A549 (cell line): Measurements from ENCODE around the gene PSMD5. TPM values are rescaled to one million over a fixed set of nuclear protein-coding genes. Genes with fewer than 3 reads are reported as not detected.

ENCODE experiments used
- ATAC-seq, 2 experiments: fragments of 200-7000 bp in 1 of 2; fragments of >200 bp in 1 of 2; cut with Nextera tagmentation in 1 of 2; cut with Tn5 transposase in 1 of 2; 3 replicates each; pipeline versions ENCODE4 v1.8.0 to v1.9.1; 2018 to 2020; ENCODE audit warnings: mild to moderate bottlenecking in 1 of 2, moderate library complexity in 1 of 2
- CTCF ChIA-PET: fragments of 300-600 bp; sonication (Branson Sonifier 250); formaldehyde crosslinking; extraction: SDS; loops from one replicate; lab custom pipeline; 2021; ENCODE audit warnings: antibody characterized with exemption, inconsistent platforms; lab: Yijun Ruan, JAX
- POLR2A ChIA-PET: fragments of 350-600 bp; formaldehyde crosslinking; extraction: SDS; loops from one replicate; lab custom pipeline; 2021; ENCODE audit warnings: antibody characterized with exemption, inconsistent platforms; lab: Yijun Ruan, JAX
- DNase-seq, 2 experiments: peaks; one replicate each; pipeline versions ENCODE4 v3.0.0 to v3.0.0-alpha.2; 2011 to 2016; ENCODE audit warnings: low read depth in 1 of 2, low spot score in 1 of 2
- FAIRE-seq: peaks from 2 replicates; lab custom pipeline; 2011; peaks lifted over from hg19 to GRCh38; lab: Jason Lieb, UNC
- H3K27ac ChIP-seq, 2 experiments: fragments of >200 bp; sonication (Bioruptor Twin); formaldehyde crosslinking; 3 replicates each; pipeline ENCODE4 v1.5.1; 2016 to 2017
- H3K4me1 ChIP-seq: fragments of >200 bp; sonication (Bioruptor Twin); formaldehyde crosslinking; 3 replicates; pipeline ENCODE4 v1.6.1; 2016
- H3K4me2 ChIP-seq: fragments of >200 bp; sonication (Bioruptor Twin); formaldehyde crosslinking; 3 replicates; pipeline ENCODE4 v1.6.1; 2016
- H3K4me3 ChIP-seq: fragments of >200 bp; sonication (Bioruptor Twin); formaldehyde crosslinking; 3 replicates; pipeline ENCODE4 v1.5.1; 2016
- H3K9me3 ChIP-seq: fragments of >200 bp; sonication (Bioruptor Twin); formaldehyde crosslinking; 3 replicates; pipeline ENCODE4 v1.6.1; 2016
- BCL3 ChIP-seq: fragments of >200 bp; sonication (Bioruptor Twin); formaldehyde crosslinking; IDR thresholded peaks from 3 replicates; pipeline ENCODE4 v1.6.1; 2016
- CEBPB ChIP-seq, 2 experiments: fragments of >200 bp in 1 of 2; sonication (Bioruptor Twin) in 1 of 2; formaldehyde crosslinking in 1 of 2; IDR thresholded peaks; 2 replicates each; pipeline ENCODE4 v1.6.1; 2012 to 2016
- ESRRA ChIP-seq: fragments of 150-350 bp; IDR thresholded peaks from 2 replicates; pipeline ENCODE4 v1.6.1; 2014; ENCODE audit warnings: mild to moderate bottlenecking, low read length, borderline replicate concordance
- FOSL2 ChIP-seq, 2 experiments: fragments of 450-650 bp in 1 of 2; fragments of >200 bp in 1 of 2; sonication (Bioruptor Twin) in 1 of 2; formaldehyde crosslinking; IDR thresholded peaks; 2 replicates each; pipeline versions ENCODE4 v1.5.0 to v1.6.1; 2016 to 2020; ENCODE audit warnings: mild to moderate bottlenecking in 1 of 2, moderate library complexity in 1 of 2
- FOXS1 ChIP-seq: fragments of 250-450 bp; sonication (Bioruptor Pico); IDR thresholded peaks from 2 replicates; pipeline ENCODE4 v1.5.0; 2020; ENCODE audit warnings: mild to moderate bottlenecking, moderate library complexity
- HDAC2 ChIP-seq: fragments of 200-600 bp; sonication (generic); IDR thresholded peaks from 2 replicates; pipeline ENCODE4 v1.6.1; 2016
- HOXA7 ChIP-seq: fragments of 250-450 bp; sonication (Bioruptor Pico); IDR thresholded peaks from 2 replicates; pipeline ENCODE4 v1.5.0; 2020; ENCODE audit warnings: mild to moderate bottlenecking, moderate library complexity
- HOXB5 ChIP-seq: fragments of 250-450 bp; sonication (Bioruptor Pico); IDR thresholded peaks from 2 replicates; pipeline ENCODE4 v1.5.0; 2020; ENCODE audit warnings: mild to moderate bottlenecking, moderate library complexity
- KDM5A ChIP-seq: fragments of 200-600 bp; sonication (generic); IDR thresholded peaks from 2 replicates; pipeline ENCODE4 v1.6.1; 2016; ENCODE audit warnings: antibody characterized with exemption, mild to moderate bottlenecking
- NFE2L2 ChIP-seq: fragments of 150-350 bp; conservative IDR thresholded peaks from 2 replicates; pipeline ENCODE4 v1.6.1; 2014; ENCODE audit warnings: low read length
- NR3C1 ChIP-seq: fragments of >200 bp; sonication (Bioruptor Twin); formaldehyde crosslinking; IDR thresholded peaks from 3 replicates; pipeline ENCODE4 v1.6.1; 2017
- PBX3 ChIP-seq: IDR thresholded peaks from 2 replicates; pipeline ENCODE4 v1.6.1; 2012
- PHF8 ChIP-seq: fragments of 200-600 bp; sonication (generic); IDR thresholded peaks from 2 replicates; pipeline ENCODE4 v1.6.1; 2016; ENCODE audit warnings: low read depth, mild to moderate bottlenecking, antibody characterized with exemption, moderate library complexity, borderline replicate concordance
- POLR2A ChIP-seq: IDR thresholded peaks from 2 replicates; pipeline ENCODE4 v1.6.1; 2012; ENCODE audit warnings: mild to moderate bottlenecking, low read length
- POLR2AphosphoS2 ChIP-seq: conservative IDR thresholded peaks from 2 replicates; pipeline ENCODE4 v1.6.1; 2012; ENCODE audit warnings: low read length, improper control_type of control experiment, inconsistent platforms
- RARB ChIP-seq: fragments of 250-450 bp; sonication (Bioruptor Pico); IDR thresholded peaks from 2 replicates; pipeline ENCODE4 v1.8.0; 2021; ENCODE audit warnings: mild to moderate bottlenecking, moderate library complexity
- SMC3 ChIP-seq: fragments of >200 bp; sonication (Bioruptor Twin); formaldehyde crosslinking; IDR thresholded peaks from 3 replicates; pipeline ENCODE4 v1.6.1; 2018; ENCODE audit warnings: inconsistent platforms
- SREBF2 ChIP-seq: fragments of 450-650 bp; IDR thresholded peaks from 2 replicates; pipeline ENCODE4 v1.6.1; 2014; ENCODE audit warnings: mild to moderate bottlenecking, moderate library complexity
- TFCP2L1 ChIP-seq: fragments of 250-450 bp; sonication (Bioruptor Pico); IDR thresholded peaks from 2 replicates; pipeline ENCODE4 v1.5.0; 2021; ENCODE audit warnings: mild to moderate bottlenecking
- TP53 ChIP-seq: fragments of 250-450 bp; sonication (Bioruptor Pico); IDR thresholded peaks from 2 replicates; pipeline ENCODE4 v1.5.0; 2021; ENCODE audit warnings: mild to moderate bottlenecking, moderate library complexity
- ZC3H11A ChIP-seq: fragments of 450-650 bp; IDR thresholded peaks from 2 replicates; pipeline ENCODE4 v1.6.1; 2014; ENCODE audit warnings: antibody characterized with exemption, mild to moderate bottlenecking
- ZFP36 ChIP-seq: fragments of 450-650 bp; IDR thresholded peaks from 2 replicates; pipeline ENCODE4 v1.6.1; 2014; ENCODE audit warnings: borderline replicate concordance; ENCODE audit not compliant: partially characterized antibody
- ZNF302 ChIP-seq: fragments of 250-450 bp; sonication (Bioruptor Pico); IDR thresholded peaks from 2 replicates; pipeline ENCODE4 v1.9.0; 2021; ENCODE audit warnings: inconsistent platforms, mild to moderate bottlenecking, moderate library complexity
- ZSCAN20 ChIP-seq: fragments of 250-450 bp; sonication (Bioruptor Pico); IDR thresholded peaks from 2 replicates; pipeline ENCODE4 v1.8.0; 2022; ENCODE audit warnings: mild to moderate bottlenecking, moderate library complexity
- WGBS: methylation state at CpG from one replicate; pipeline ENCODE4 v1.1.6; 2017; ENCODE audit errors: missing lambda C conversion rate; 5-methylcytosine and 5-hydroxymethylcytosine counted together
- polyA plus RNA-seq, 4 experiments: library from polyadenylated mRNA; depleted of rRNA in 3 of 4; stranded (reverse); fragments of >200 nt; fragmentation: RNase III in 1 of 4; extraction: RNeasy Plus Mini Kit Qiagen cat#74134 plus additional on column Dnase treatment in 1 of 4; gene quantifications; 2 replicates in 3 of 4; 3 replicates in 1 of 4; pipeline ENCODE4 v1.2.3, GENCODE V29; 2011 to 2017
- TF ChIP-seq, protein P1 (sequence below): fragments of 250-450 bp; sonication (Bioruptor Pico); IDR thresholded peaks from 2 replicates; pipeline ENCODE4 v1.5.0; 2021; ENCODE audit warnings: mild to moderate bottlenecking, moderate library complexity, borderline replicate concordance
- TF ChIP-seq, protein P2 (sequence below): IDR thresholded peaks from 2 replicates; pipeline ENCODE4 v1.6.1; 2012; ENCODE audit warnings: low read depth, borderline replicate concordance
- TF ChIP-seq, protein P3 (sequence below): fragments of >200 bp; sonication (Bioruptor Twin); formaldehyde crosslinking; IDR thresholded peaks from 2 replicates; pipeline ENCODE4 v1.6.1; 2016

The PSMD5 gene
- polyA plus RNA-seq, 2 of the 4 experiments (the other 2 are of a cell fraction), result 34.6 to 63.7 TPM

DNA sequence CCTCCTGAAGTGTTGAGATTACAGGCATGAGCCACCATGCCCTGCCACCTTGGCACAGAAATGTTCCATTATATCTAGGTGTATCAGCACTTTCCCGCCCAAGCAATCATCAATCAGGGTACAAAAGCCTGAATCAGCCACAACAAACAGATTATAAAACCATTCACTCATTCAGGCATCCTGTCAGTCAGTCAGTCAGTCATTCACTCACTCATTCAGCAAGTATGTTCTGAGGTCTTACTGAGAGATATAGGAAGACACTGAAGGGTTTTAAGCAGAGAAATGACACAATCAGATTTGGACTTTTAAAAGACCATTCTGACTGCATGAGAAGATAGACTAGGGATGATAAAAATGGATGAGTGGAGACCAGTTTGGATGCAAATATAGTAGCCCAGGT lies 13.1 kb downstream of the PSMD5 start:
- no peak overlapping the region for H3K4me2 ChIP-seq
- WGBS, result 85% methylated on average over 1 of the region's 1 CpG
- DNase-seq (no peak), ATAC-seq (no peak), FAIRE-seq (no peak)
- POLR2A ChIA-PET, result no interaction called here
- H3K4me1 ChIP-seq, result no peaks in the 10 kb centered on the region
- TF ChIP-seq NFE2L2 (no peak), HOXB5 (CRISPR knock-in tag) (no peak), ZNF302 (no peak), ZFP36 (no peak), ZSCAN20 (CRISPR knock-in tag) (no peak), CEBPB (IDR thresholded peaks at IDR 0.05) (no peak), RARB (CRISPR knock-in tag) (no peak), SMC3 (no peak), POLR2A (no peak), FOSL2 (IDR thresholded peaks at IDR 0.05) (no peak), FOSL2 (CRISPR knock-in tag; IDR thresholded peaks at IDR 0.05) (no peak), PHF8 (no peak)
- TF ChIP-seq, protein P1, sequence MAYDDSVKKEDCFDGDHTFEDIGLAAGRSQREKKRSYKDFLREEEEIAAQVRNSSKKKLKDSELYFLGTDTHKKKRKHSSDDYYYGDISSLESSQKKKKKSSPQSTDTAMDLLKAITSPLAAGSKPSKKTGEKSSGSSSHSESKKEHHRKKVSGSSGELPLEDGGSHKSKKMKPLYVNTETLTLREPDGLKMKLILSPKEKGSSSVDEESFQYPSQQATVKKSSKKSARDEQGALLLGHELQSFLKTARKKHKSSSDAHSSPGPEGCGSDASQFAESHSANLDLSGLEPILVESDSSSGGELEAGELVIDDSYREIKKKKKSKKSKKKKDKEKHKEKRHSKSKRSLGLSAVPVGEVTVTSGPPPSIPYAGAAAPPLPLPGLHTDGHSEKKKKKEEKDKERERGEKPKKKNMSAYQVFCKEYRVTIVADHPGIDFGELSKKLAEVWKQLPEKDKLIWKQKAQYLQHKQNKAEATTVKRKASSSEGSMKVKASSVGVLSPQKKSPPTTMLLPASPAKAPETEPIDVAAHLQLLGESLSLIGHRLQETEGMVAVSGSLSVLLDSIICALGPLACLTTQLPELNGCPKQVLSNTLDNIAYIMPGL (CRISPR knock-in tag), result no peak
- TF ChIP-seq, protein P2, sequence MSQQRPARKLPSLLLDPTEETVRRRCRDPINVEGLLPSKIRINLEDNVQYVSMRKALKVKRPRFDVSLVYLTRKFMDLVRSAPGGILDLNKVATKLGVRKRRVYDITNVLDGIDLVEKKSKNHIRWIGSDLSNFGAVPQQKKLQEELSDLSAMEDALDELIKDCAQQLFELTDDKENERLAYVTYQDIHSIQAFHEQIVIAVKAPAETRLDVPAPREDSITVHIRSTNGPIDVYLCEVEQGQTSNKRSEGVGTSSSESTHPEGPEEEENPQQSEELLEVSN, result no peak
- no peak overlapping the region for H3K4me3 ChIP-seq
- CTCF ChIA-PET, result interaction anchor here (0.9 to 1.4 kb wide), 2 partner anchors 18 to 74 kb away, joined by 3 read pairs; no protein-coding TSS in a partner anchor
- H3K27ac ChIP-seq, result no peak overlapping the region
- peaks cover 4% of the 10 kb centered on the region; the same call in 1 of the 3 replicates for H3K9me3 ChIP-seq

DNA sequence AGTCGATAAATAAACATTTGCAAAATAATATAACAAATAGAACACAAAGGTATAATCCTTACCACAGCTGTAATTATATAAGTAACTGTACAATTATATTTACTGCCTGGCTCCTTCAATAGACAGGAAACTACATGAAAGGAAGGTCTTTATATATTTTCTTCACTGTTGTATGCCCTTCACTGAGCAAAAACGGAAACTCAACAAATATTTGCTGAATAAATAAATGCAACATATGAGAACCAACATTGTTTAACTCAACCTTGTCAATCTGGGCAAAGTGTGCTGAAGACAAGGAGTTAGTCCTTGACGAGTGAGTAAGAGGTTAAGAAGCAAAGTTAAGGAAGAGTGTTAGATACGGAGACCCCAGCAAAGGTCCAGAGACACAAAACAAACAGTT lies 22.6 kb downstream of the PSMD5 start:
- POLR2A ChIA-PET, result no interaction called here
- TF ChIP-seq KDM5A (no peak), POLR2AphosphoS2 (no peak), FOSL2 (IDR thresholded peaks at IDR 0.05) (no peak), FOSL2 (CRISPR knock-in tag; IDR thresholded peaks at IDR 0.05) (no peak), SREBF2 (no peak), FOXS1 (CRISPR knock-in tag) (no peak), TFCP2L1 (CRISPR knock-in tag) (no peak), CEBPB (IDR thresholded peaks at IDR 0.05) (no peak), PHF8 (no peak), BCL3 (no peak), HDAC2 (no peak), TP53 (no peak), PBX3 (no peak), NR3C1 (no peak), ZC3H11A (no peak), ESRRA (no peak), HOXA7 (no peak)
- TF ChIP-seq, protein P3, sequence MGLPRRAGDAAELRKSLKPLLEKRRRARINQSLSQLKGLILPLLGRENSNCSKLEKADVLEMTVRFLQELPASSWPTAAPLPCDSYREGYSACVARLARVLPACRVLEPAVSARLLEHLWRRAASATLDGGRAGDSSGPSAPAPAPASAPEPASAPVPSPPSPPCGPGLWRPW, result no peak
- TF ChIP-seq, protein P1 (CRISPR knock-in tag), result no peak
- TF ChIP-seq, protein P2, result no peak
- Histone ChIP-seq H3K4me1 (no peaks in the 10 kb centered on the region), H3K4me2 (no peak overlapping the region), H3K27ac (no peak overlapping the region), H3K9me3 (no peaks in the 10 kb centered on the region), H3K4me3 (no peak overlapping the region)
- WGBS, result 67% methylated on average over 4 of the region's 4 CpGs
- no peak for DNase-seq
- CTCF ChIA-PET, result no interaction called here
- no peak for ATAC-seq
- no peak for FAIRE-seq
